AG04450 (cell line): ENCODE measurements around the gene NONO. TPM values are rescaled to one million over a fixed set of nuclear protein-coding genes. Genes with fewer than 3 reads are reported as not detected.
"Not testable (repeated sequence)": the region's sequence is repeated elsewhere in the genome, so short reads cannot be mapped to it uniquely, and the experiment has no call there.

ENCODE experiments used
- CTCF ChIA-PET: fragments of 300-600, 350-600 bp; formaldehyde crosslinking; extraction: SDS; loops from one replicate; lab custom pipeline; 2022; ENCODE audit warnings: antibody characterized with exemption, inconsistent platforms; lab: Charles Lee
- POLR2A ChIA-PET: fragments of 350-600 bp; formaldehyde crosslinking; extraction: SDS; loops from one replicate; lab custom pipeline; 2021; ENCODE audit warnings: antibody characterized with exemption, inconsistent platforms; lab: Yijun Ruan, JAX
- DNase-seq: peaks from one replicate; pipeline ENCODE4 v3.0.0-alpha.2; 2011; ENCODE audit warnings: low read depth, low spot score
- H3K27ac ChIP-seq: one replicate; pipeline ENCODE4 v1.5.1; 2012; ENCODE audit warnings: low read depth, low read length, control low read depth
- H3K27me3 ChIP-seq: one replicate; pipeline ENCODE4 v1.6.0; 2012; ENCODE audit warnings: low read length; ENCODE audit not compliant: control insufficient read depth, insufficient read depth
- H3K4me3 ChIP-seq: 2 replicates; pipeline ENCODE4 v1.5.1; 2011; ENCODE audit warnings: mild to moderate bottlenecking, low read depth, low read length, control low read depth
- H3K9me3 ChIP-seq: 2 replicates; pipeline ENCODE4 v1.5.1; 2012; ENCODE audit warnings: low read length; ENCODE audit not compliant: control insufficient read depth, insufficient read depth
- polyA plus RNA-seq: library from polyadenylated mRNA; depleted of rRNA; stranded (reverse); fragments of >200 nt; gene quantifications from 2 replicates; pipeline ENCODE4 v1.2.3, GENCODE V29; 2011
- TF ChIP-seq, protein P1 (sequence below): IDR thresholded peaks from 2 replicates; pipeline ENCODE4 v1.5.1; 2011; ENCODE audit warnings: low read depth, low read length, control low read depth, inconsistent platforms

NONO gene
- polyA plus RNA-seq, 1 experiment = 279 TPM

DNA sequence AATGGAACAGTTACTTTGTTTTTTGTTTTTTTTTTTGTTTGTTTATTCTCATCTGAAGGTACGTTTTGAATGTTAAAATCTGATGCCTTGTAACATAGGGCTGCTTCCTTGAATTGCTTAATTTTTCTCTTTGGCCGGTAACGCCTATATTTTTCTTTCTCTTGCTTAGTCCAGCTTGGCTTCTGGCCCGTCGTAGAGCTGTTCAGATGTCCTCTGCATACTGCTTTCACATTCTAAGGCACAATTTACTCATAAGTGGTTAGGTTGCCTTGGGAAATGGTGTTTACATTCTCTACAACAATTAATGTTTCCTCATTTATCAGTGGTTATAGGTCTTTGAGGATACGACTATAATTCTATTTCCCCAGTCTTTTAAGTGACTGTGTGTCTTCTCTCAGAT, 7.9 kb downstream of the NONO start:
- no peak overlapping the region for H3K27ac ChIP-seq
- DNase-seq = no peak
- H3K27me3 ChIP-seq = no peaks in the 10 kb centered on the region
- ChIA-PET POLR2A (interaction anchor here (0.6 to 1.9 kb wide), 2 partner anchors 8 to 37 kb away, joined by 3 to 15 read pairs; partner anchors contain the start of gene NONO), CTCF (no interaction called here)
- no peaks in the 10 kb centered on the region for H3K9me3 ChIP-seq
- TF ChIP-seq, protein P1, sequence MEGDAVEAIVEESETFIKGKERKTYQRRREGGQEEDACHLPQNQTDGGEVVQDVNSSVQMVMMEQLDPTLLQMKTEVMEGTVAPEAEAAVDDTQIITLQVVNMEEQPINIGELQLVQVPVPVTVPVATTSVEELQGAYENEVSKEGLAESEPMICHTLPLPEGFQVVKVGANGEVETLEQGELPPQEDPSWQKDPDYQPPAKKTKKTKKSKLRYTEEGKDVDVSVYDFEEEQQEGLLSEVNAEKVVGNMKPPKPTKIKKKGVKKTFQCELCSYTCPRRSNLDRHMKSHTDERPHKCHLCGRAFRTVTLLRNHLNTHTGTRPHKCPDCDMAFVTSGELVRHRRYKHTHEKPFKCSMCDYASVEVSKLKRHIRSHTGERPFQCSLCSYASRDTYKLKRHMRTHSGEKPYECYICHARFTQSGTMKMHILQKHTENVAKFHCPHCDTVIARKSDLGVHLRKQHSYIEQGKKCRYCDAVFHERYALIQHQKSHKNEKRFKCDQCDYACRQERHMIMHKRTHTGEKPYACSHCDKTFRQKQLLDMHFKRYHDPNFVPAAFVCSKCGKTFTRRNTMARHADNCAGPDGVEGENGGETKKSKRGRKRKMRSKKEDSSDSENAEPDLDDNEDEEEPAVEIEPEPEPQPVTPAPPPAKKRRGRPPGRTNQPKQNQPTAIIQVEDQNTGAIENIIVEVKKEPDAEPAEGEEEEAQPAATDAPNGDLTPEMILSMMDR = no peak
- no peak overlapping the region for H3K4me3 ChIP-seq

DNA sequence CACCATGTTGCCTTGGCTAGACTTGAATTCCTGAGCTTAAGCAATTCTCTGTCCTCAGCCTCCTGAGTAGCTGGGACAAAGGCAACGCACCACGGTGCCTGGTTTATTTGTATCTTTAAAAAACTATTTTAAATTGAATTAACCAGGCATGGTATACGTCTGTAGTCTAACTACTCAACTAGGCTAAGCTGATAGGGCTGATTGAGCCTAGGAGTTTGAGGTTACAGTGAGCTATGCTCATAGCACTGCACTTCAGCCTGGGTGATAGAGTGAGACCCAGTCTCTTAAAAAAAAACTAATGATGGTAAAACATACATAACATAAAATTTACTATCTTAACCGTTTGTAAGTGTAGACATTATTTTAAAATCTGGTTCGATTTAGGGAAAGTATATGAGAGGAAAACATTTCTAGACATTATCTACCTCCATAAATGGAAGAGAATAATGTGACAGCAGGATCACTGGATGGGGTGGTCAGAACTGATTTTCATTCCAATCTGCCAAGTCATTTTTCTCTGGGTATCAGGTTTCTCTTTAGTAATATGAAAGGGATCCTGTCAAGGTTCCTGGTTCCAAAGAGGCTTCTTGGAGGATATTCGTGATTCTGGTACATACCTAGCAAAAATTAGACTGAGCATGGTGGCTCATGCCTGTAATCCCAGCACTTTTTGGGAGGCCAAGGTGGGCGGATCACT, 9.4 kb downstream of the NONO start:
- Histone ChIP-seq H3K27me3 (no peaks in the 10 kb centered on the region), H3K27ac (peak overlapping the region; percentile 61), H3K9me3 (no peaks in the 10 kb centered on the region), H3K4me3 (no peak overlapping the region)
- DNase-seq = no peak
- CTCF ChIA-PET = interaction anchor here (0.9 kb wide), 1 partner anchor 39 kb away, joined by 3 read pairs; the partner anchor contains the start of gene ZMYM3
- POLR2A ChIA-PET = interaction anchor here (0.6 to 1.9 kb wide), 3 partner anchors 9 to 37 kb away, joined by 3 to 15 read pairs (median 3); partner anchors contain the start of genes ITGB1BP2 and NONO
- TF ChIP-seq, protein P1 = no peak

DNA sequence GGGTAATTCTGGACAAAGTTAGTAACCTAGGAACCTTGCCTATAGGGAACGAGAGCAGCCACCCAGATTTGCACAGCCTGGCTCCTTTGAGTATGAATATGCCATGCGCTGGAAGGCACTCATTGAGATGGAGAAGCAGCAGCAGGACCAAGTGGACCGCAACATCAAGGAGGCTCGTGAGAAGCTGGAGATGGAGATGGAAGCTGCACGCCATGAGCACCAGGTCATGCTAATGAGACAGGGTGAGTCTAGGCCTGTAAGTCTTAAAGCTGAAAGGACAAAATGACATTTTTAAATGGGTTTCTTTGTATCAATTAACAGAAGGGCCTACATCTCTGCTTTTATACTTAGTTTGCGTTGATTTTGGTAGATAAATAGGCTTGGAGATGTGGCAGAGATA, 13.4 kb downstream of the NONO start:
- Histone ChIP-seq H3K27me3 (no peaks in the 10 kb centered on the region), H3K4me3 (no peak overlapping the region), H3K9me3 (no peaks in the 10 kb centered on the region), H3K27ac (no peak overlapping the region)
- ChIA-PET POLR2A (no interaction called here), CTCF (no interaction called here)
- TF ChIP-seq, protein P1 = no peak
- no peak for DNase-seq

DNA sequence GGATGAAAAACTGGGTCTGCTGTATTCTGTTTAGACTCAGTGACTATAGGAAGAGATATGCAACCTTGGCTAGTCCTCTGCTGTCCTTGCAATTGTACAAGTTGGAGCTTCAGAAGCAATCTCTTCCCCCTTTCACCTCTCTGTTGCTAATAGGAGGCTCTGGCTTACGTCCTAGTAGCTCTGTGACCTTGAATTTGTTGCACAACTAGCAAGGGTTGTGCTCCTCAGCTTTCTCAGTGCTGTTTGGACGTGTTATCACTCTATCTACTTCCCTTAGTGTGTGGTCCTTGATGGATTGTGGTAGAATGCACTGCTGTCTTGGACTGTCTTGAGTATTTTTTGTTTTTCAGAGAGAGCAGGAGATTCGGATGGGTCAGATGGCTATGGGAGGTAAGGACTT, 14.7 kb downstream of the NONO start:
- no peak for DNase-seq
- H3K27ac ChIP-seq = no peak overlapping the region
- H3K9me3 ChIP-seq = no peaks in the 10 kb centered on the region
- CTCF ChIA-PET = no interaction called here
- TF ChIP-seq, protein P1 = no peak
- no peak overlapping the region for H3K4me3 ChIP-seq
- POLR2A ChIA-PET = interaction anchor here (0.5 kb wide), 1 partner anchor 43 kb away, joined by 7 read pairs; no protein-coding TSS in a partner anchor
- H3K27me3 ChIP-seq = no peaks in the 10 kb centered on the region

DNA sequence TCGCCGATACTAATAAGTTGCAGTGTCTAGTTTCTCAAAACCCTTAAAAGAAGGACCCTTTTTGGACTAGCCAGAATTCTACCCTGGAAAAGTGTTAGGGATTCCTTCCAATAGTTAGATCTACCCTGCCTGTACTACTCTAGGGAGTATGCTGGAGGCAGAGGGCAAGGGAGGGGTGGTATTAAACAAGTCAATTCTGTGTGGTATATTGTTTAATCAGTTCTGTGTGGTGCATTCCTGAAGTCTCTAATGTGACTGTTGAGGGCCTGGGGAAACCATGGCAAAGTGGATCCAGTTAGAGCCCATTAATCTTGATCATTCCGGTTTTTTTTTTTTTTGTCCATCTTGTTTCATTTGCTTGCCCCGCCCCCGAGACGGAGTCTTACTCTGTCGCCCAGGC, 16.6 kb downstream of the NONO start:
- peak overlapping the region; percentile 11 for H3K27ac ChIP-seq
- POLR2A ChIA-PET, DNase-seq, H3K9me3 ChIP-seq, H3K4me3 ChIP-seq, H3K27me3 ChIP-seq, CTCF ChIA-PET: not testable (repeated sequence)

DNA sequence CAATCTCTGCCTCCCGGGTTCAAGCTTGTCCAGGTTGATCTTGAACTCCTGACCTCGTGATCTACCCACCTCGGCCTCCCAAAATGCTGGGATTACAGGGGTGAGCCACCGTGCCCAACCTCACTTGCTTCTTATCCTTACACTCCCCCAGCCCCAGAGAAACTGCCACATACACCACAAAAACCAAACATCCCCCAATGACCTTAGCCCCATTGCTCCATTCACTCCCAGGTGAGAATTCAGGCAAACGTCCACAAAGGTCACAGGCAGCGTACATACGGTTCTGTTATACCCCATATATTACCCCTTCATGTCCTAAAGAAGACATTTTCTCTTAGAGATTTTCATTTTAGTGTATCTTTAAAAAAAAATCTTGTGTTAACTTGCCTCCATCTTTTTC, 17.1 kb downstream of the NONO start:
- H3K4me3 ChIP-seq, DNase-seq, H3K27me3 ChIP-seq, H3K9me3 ChIP-seq, H3K27ac ChIP-seq, POLR2A ChIA-PET, CTCF ChIA-PET: not testable (repeated sequence)
